Brain microvascular endothelial cell (primary cell): ENCODE measurements around the gene ZFYVE16.
"Not testable (repeated sequence)": the region's sequence is repeated elsewhere in the genome, so short reads cannot be mapped to it uniquely, and the experiment has no call there.

Experiments
- DNase-seq: peaks from one replicate; pipeline ENCODE4 v3.0.0-alpha.2; 2020
- H3K27ac ChIP-seq: fragments of 250-450 bp; sonication (Bioruptor Pico); 2 replicates; pipeline ENCODE4 v1.5.1; 2020; ENCODE audit warnings: mild to moderate bottlenecking, moderate library complexity
- H3K27me3 ChIP-seq: fragments of 250-450 bp; sonication (Bioruptor Pico); replicated peaks from 2 replicates; pipeline ENCODE4 v1.5.1; 2020; ENCODE audit warnings: mild to moderate bottlenecking
- H3K36me3 ChIP-seq: fragments of 250-450 bp; sonication (Bioruptor Pico); replicated peaks from 2 replicates; pipeline ENCODE4 v1.5.1; 2020; ENCODE audit warnings: mild to moderate bottlenecking
- H3K4me3 ChIP-seq: 2 replicates; pipeline ENCODE4 v1.5.1; 2011; ENCODE audit warnings: low read depth, mild to moderate bottlenecking, control low read depth, low read length, moderate library complexity
- CTCF ChIP-seq: IDR thresholded peaks from 2 replicates; pipeline ENCODE4 v1.5.1; 2011; ENCODE audit warnings: low read depth, mild to moderate bottlenecking, moderate library complexity, low read length, control low read depth, inconsistent platforms; ENCODE audit errors: missing control alignments
- in situ Hi-C: cut with HindIII; loops from 2 replicates; pipeline ENCODE4 v1.10.0; 2017; ENCODE audit warnings: low sequenced_read_pairs, low pct_ligation_motif_present

Gene ZFYVE16

GRCh38 chr5:80487829-80488721, 80.2 kb downstream of the ZFYVE16 start, which contains the start of gene FAM151B:
FAM151B (plus strand) TSS chr5:80488100; CDS start chr5:80488124, 24 bp downstream.
- Histone ChIP-seq H3K27ac (peak within 1 kb of the TSS; percentile 38), H3K27me3 (no peaks in the 10 kb centered on the region), H3K4me3 (peak within 1 kb of the TSS; percentile 77), H3K36me3 (no peaks in the 10 kb centered on the region)
- TF ChIP-seq CTCF = peak; percentile 23
- peak; percentile 63 for DNase-seq
- in situ Hi-C loops = no loop called here

- H3K27me3 ChIP-seq = no peaks in the 10 kb centered on the region
- no peak overlapping the region for H3K4me3 ChIP-seq
- in situ Hi-C loops = no loop called here
- no peak overlapping the region for H3K27ac ChIP-seq
- no peak for TF ChIP-seq CTCF
- H3K36me3 ChIP-seq = no peaks in the 10 kb centered on the region
- DNase-seq = no peak
Observed at GRCh38 chr5:80491296-80491695, 83.4 kb downstream of the ZFYVE16 start.

GRCh38 chr5:80492741-80493140, 84.9 kb downstream of the ZFYVE16 start:
- no peak for TF ChIP-seq CTCF
- Histone ChIP-seq H3K27ac (no peak overlapping the region), H3K27me3 (no peaks in the 10 kb centered on the region), H3K36me3 (no peaks in the 10 kb centered on the region), H3K4me3 (no peak overlapping the region)
- in situ Hi-C loops = no loop called here
- no peak for DNase-seq

- DNase-seq = peak; percentile 26
- H3K27me3 ChIP-seq, in situ Hi-C loops, H3K27ac ChIP-seq, H3K4me3 ChIP-seq, H3K36me3 ChIP-seq: not testable (repeated sequence)
Observed at GRCh38 chr5:80493443-80493842, 85.6 kb downstream of the ZFYVE16 start.

GRCh38 chr5:80495891-80496290, 88.0 kb downstream of the ZFYVE16 start:
- no peaks in the 10 kb centered on the region for H3K36me3 ChIP-seq
- H3K27ac ChIP-seq = no peak overlapping the region
- DNase-seq = no peak
- no peak overlapping the region for H3K4me3 ChIP-seq
- no peaks in the 10 kb centered on the region for H3K27me3 ChIP-seq
- no peak for TF ChIP-seq CTCF
- in situ Hi-C loops = no loop called here

- no peak for TF ChIP-seq CTCF
- Histone ChIP-seq H3K36me3 (no peaks in the 10 kb centered on the region), H3K4me3 (no peak overlapping the region), H3K27ac (no peak overlapping the region), H3K27me3 (no peaks in the 10 kb centered on the region)
- no peak for DNase-seq
- in situ Hi-C loops = no loop called here
Observed at GRCh38 chr5:80502800-80503199, 94.9 kb downstream of the ZFYVE16 start.
